ENCODE measurements around the gene ATP8B2.
"Not testable (repeated sequence)": the region's sequence is repeated elsewhere in the genome, so short reads cannot be mapped to it uniquely, and the experiment has no call there.

The ATP8B2 gene

DNA sequence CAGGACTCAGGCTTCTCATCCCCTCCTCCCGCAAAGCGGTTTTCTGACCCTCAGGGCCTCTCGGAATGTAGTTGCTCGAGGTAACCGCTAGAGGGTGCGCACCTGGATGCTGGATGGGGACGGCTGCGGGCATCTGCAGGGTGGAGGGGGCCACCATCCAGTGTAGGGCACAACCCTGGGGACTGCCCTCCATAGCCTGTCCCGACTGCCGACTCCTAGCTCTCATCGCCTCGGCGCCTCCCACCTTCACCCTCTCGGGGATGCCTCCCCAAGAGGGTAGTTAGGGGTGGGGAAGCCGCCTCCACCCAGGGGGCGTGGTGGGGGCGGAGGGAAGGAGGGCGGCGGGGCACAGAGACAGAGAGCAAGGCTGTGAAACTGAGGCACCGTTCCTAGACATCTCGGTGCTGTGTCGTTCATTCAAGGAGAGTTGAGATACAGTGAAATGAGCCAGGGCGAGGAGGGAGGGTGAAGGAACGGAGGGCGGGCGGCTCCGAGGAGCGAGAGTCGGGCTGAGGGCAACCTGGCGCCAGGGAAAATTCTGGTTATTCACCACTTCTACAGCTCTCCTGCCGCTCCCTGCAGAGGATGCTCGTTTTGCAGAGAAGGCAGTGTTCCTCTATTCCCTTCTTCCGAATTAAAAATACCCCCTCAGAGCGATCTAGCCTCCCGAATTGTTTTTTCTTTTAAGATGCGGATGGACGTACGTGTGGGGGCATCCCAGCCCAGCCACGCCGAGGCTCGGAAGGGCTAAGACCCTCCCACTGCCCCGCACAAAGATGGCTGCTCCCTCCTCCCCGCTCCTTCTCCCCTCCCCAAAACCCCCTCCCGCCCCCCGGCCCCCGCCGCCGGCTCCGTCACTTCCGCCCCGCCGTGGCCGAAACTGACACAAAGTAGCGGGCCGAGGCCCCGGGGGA, at the start of gene ATP8B2:
Gene ATP8B2, plus strand, starts transcription at position 857 of the 914 bp plus-strand sequence. CDS start 2,617 bp downstream, outside the sequence.
- DNase-seq (ENCODE audit: low read depth in 4 of 4, low spot score in 1 of 4), result peak in 3 of 4 experiments; percentile 64 to 77 (median 67)

DNA sequence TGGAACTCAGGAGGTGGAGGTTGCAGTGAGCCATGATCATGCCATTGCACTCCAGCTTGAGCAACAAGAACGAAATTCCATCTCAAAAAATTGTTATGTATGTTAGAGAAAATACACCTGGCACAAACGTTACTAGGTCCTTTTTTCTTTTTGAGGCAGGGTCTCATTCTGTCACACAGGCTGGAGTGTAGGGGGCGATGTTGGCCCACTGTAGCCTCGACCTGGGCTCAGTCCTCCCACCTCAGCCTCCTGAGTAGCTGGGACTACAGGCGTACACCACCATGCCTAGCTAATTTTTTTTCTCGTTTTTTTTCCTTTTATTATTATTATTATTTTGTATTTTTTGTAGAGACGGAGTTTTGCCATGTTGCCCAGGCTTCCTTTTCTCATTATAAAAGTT, 48.5 kb upstream of the ATP8B2 start:
- peak in 2 of 4 experiments; percentile 9 to 21 for DNase-seq (ENCODE audit: low read depth in 4 of 4, low spot score in 1 of 4)

- not testable (repeated sequence) for DNase-seq (ENCODE audit: low read depth in 4 of 4, low spot score in 1 of 4)
Observed at GRCh38 chr1:154287591-154287990, 37.7 kb upstream of the ATP8B2 start.

- no peak for DNase-seq (ENCODE audit: low read depth in 4 of 4, low spot score in 1 of 4)
Observed at GRCh38 chr1:154288661-154289060, 36.7 kb upstream of the ATP8B2 start.

DNA sequence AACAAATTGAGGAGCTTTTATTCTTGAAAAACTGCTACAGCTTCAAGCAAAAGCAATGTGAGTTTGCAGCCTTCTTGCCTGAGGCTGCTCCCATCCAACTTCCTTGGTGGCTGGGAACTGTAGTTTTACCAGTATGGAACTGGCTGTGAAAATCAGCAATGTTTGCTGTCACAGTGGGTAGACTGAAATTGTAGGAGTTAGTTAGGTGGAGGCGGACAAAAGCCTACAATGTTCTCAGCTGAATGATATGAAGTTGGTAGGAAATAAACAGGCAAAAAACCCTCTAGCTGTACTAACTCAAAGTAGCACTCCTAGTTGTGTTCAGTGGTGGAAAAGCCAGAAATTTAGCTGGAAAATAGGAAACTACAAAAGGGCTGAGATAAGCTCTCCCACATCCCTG, 34.4 kb upstream of the ATP8B2 start:
- no peak for DNase-seq (ENCODE audit: low read depth in 4 of 4, low spot score in 1 of 4)

DNA sequence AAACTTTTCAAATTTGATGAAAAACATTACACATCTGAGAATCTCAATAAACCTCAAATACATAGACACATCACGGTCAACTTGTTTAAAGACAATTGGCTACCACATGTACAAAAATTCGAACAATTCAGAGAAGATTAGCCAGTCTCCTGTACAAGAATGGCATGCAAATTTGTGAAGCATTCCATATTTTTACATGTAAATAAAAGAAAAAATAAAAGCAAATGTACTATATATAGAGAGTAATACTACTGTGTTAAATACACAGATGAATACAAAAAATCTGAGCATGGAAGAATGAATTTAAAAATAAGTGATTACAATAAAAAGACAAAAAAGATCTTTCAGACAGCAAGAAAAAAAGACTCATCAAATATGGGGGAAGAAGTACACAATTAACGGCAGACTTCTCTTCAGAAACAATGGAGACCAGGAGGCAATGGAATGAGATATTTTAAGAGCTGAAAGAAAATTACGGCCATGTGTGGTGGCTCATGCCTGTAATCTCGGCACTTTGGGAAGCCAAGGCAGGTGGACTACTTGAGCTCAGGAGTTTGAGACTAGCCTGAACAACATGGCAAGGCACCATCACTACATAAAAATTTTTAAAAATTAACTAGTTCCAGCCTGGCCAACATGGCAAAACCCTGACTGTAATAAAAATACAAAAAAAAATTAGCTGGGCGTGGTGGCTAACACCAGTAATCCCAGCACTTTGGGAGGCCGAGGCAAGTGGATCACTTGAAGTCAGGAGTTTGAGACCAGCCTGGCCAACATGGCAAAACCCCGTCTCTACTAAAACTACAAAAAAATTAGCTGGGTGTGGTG, 29.7 kb upstream of the ATP8B2 start:
- no peak for DNase-seq (ENCODE audit: low read depth in 4 of 4, low spot score in 1 of 4)

DNA sequence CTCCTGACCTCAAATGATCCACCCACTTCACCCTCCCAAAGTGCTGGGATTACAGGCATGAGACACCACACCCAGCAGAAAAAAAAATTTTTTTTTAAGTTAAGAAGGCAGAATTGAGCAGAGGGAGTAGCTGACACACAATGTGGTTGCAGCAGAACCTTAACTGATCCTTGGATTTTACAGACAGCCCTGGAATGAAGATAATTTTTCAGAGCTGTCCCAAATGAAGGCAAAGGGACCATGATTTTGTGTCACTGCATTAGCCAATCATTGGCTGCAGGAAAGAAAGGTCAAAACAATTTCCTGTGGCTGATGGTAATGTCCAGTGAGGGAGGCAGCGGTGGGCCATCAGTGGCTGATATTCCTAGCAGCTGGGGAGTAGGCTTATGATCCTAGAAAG, 23.7 kb upstream of the ATP8B2 start:
- DNase-seq (ENCODE audit: low read depth in 4 of 4, low spot score in 1 of 4), result no peak

DNA sequence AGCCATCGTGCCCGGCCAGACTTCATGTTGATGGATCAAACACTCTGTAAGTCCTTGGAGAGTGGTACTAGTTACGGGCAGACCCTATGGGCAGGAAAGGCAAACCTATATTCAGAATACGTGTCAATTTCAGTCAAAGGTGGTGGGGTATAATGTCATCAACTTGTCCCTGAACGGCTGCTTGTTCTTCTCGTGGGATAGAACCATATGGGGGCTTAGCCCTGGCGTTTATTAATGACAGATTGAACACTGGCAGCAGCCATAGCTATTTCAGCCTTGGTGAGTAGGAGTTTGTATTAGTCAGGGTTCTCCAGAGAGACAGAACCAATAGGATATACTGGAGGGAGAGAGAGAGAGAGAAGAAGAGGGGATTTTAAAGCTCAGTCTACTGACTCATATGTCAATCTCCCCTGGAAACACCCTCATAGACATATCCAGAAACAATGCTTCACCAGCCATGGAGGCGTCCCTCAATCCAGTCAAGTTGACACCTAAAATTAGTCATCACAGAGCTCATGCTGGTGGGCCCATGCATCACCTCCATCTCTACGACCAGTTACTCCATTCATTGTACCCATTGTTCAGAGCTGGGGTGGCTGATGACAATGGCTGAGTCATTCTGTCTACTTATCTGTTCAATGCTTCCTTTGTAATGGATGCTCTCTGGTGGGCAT, 20.5 kb upstream of the ATP8B2 start:
- DNase-seq (ENCODE audit: low read depth in 4 of 4, low spot score in 1 of 4), result peak in 2 of 4 experiments; percentile 23 to 49

DNA sequence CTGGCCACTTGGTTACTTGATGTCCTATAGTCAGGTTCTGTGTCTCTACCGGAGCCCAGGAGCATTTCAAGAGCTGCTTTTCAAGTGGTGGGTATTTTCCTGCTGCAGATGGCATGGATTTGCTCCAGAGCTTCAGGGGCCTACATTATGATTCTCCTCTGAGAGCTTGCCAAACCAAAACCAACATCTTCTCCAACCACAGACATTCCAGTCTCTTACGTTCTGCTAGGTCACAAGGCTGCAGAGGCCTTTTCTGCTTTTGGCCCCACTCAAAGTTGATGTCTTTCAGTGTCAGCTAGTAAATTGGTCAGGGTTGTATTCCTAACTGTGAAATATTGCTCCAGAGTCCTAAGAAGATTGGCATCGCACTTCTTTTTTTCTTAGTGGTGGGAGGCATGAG, 19.2 kb upstream of the ATP8B2 start:
- no peak for DNase-seq (ENCODE audit: low read depth in 4 of 4, low spot score in 1 of 4)

DNA sequence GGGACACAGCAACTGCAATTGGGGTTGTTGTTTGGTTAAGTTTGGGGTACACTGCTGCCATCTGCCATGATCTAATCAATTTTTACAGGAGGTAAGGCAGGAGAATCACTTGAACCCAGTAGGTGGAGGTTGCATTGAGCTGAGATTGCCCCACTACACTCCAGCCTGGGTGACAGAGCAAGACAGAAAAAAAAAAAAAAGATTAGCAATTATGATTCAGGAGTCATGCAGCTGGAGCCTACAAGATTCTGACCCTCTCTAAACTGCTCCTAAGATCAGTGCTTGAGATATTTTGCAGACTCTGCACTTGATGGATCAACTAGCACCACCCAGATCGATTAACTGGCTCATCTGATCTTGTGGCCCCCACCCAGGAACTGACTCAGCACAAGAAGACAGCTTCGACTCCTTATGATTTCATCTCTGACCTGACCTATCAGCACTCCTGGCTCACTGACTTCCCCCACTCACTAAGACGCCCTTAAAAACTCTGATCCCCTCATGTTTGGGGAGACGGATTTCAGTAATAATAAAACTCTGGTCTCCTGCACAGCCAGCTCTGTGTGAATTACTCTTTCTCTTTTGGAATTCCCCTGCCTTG, 17.6 kb upstream of the ATP8B2 start:
- DNase-seq (ENCODE audit: low read depth in 4 of 4, low spot score in 1 of 4), result not testable (repeated sequence)

DNA sequence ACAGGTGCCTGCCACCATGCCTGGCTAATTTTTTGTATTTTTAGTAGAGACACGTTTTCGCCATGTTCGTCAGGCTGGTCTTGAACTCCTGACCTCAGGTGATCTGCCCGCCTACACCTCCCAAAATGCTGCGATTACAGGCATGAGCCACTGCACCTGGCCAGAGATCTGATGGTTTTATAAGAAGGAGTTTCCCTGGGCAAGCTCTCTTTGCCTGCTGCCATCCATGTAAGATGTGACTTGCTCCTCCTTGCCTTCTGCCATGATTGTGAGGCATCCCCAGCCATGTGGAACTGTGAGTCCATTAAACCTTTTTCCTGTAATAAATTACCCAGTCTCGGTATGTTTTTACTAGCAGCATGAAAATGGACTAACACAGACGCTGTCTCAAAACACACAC, 16.2 kb upstream of the ATP8B2 start:
- DNase-seq (ENCODE audit: low read depth in 4 of 4, low spot score in 1 of 4), result not testable (repeated sequence)

DNA sequence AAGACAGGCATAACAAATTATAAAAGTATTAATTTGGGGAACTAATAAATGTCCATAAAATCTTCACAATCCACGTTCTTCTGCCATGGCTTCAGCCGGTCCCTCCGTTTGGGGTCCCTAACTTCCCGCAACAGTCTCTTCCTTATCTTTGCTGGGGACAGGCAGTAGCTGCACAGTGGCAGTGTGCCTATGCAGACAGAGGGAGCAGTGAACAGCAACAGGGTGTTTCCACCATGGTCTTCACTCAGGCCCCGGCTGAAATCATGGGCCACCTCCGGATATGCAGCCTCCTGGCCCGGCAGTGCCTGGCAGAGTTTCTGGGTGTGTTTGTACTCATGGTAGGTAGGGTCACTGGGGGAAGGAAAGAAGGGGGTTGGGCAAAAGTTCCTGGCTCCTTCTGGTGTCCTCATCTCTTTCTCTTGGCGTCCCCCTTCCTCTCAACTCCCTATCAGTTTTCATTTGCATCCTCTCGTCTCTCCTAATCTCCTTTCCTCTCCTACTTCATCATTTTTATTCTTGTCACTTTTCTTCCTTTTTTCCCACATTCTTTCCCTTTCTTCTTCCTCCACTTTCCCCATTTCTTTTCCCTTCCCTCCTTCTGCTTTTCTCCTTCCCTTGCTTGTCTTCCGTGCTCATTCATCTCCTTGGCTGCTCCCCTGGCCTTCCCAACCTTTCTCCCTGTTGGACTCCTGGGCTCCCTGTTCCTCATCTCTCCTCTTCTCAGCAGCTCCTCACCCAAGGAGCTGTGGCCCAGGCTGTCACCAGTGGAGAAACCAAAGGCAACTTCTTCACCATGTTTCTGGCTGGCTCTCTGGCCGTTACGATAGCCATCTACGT, 12.9 kb upstream of the ATP8B2 start:
- DNase-seq (ENCODE audit: low read depth in 4 of 4, low spot score in 1 of 4), result not testable (repeated sequence)

- no peak for DNase-seq (ENCODE audit: low read depth in 4 of 4, low spot score in 1 of 4)
Observed at GRCh38 chr1:154313066-154313356, 12.3 kb upstream of the ATP8B2 start.

GRCh38 chr1:154314226-154314625, 11.1 kb upstream of the ATP8B2 start:
- not testable (repeated sequence) for DNase-seq (ENCODE audit: low read depth in 4 of 4, low spot score in 1 of 4)

GRCh38 chr1:154316704-154317103, 8.6 kb upstream of the ATP8B2 start:
- no peak for DNase-seq (ENCODE audit: low read depth in 4 of 4, low spot score in 1 of 4)

- DNase-seq (ENCODE audit: low read depth in 4 of 4, low spot score in 1 of 4), result no peak
Observed at GRCh38 chr1:154318386-154318785, 6.9 kb upstream of the ATP8B2 start.

- no peak for DNase-seq (ENCODE audit: low read depth in 4 of 4, low spot score in 1 of 4)
Observed at GRCh38 chr1:154320882-154321608, 4.3 kb upstream of the ATP8B2 start, which contains the start of gene AQP10. Gene AQP10 (plus strand): TSS chr1:154321093. CDS start chr1:154321156, 63 bp downstream.

DNA sequence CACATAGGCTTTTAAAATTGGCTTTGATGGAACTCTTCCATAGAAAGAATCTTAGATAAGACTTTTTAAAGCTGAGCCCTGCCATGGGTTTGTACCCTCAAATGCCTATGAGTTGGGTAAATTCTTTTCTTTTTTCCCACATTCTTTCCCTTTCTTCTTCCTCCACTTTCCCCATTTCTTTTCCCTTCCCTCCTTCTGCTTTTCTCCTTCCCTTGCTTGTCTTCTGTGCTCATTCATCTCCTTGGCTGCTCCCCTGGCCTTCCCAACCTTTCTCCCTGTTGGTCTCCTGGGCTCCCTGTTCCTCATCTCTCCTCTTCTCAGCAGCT, 3.8 kb upstream of the ATP8B2 start:
- DNase-seq (ENCODE audit: low read depth in 4 of 4, low spot score in 1 of 4), result not testable (repeated sequence)

DNA sequence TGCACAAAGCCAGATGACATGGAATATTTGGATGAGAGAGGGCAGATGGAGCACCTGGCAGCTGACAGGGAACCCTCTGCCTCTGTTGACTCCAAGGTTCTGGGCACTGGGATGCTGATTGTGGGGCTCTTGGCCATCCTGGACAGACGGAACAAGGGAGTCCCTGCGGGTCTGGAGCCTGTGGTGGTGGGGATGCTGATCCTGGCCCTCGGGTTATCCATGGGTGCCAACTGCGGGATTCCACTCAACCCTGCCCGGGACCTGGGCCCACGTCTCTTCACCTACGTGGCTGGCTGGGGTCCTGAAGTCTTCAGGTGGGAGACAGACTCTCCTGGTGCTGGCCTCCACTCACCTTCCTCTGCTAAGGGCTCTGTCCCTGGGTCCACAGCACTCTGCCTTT, 1.8 kb upstream of the ATP8B2 start:
- DNase-seq (ENCODE audit: low read depth in 4 of 4, low spot score in 1 of 4), result no peak

DNA sequence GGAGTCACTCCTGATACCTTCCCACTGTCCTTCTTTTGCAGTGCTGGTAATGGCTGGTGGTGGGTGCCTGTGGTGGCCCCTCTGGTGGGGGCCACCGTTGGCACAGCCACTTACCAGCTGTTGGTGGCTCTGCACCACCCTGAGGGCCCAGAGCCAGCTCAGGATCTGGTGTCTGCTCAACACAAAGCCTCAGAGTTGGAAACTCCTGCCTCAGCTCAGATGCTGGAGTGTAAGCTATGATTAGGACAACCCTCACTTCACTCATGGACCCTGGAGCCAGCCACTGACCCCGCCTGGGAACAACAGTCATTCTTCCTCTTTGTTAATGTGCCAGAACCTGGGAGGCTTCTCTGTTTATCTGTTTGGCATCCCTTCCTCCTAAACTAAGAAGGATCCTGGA, 1.1 kb upstream of the ATP8B2 start:
- no peak for DNase-seq (ENCODE audit: low read depth in 4 of 4, low spot score in 1 of 4)
